GM13976 (cell line): Measurements from ENCODE around the gene ZFHX3.

Source experiments
- DNase-seq: peaks from one replicate; pipeline ENCODE4 v3.0.0; 2012; ENCODE audit warnings: low spot score
- CTCF ChIP-seq: IDR thresholded peaks from 2 replicates; pipeline ENCODE4 v1.5.1; 2012; ENCODE audit warnings: borderline replicate concordance, mild to moderate bottlenecking; ENCODE audit not compliant: insufficient read depth; ENCODE audit errors: extremely low read depth, missing control alignments, control extremely low read depth
- in situ Hi-C: fragments of 300-500 bp; cut with MboI; formaldehyde crosslinking; loops from one replicate; pipeline ENCODE4 v1.12.0; 2022; ENCODE audit warnings: low sequenced_read_pairs, mixed read lengths, inconsistent platforms; ENCODE audit not compliant: unreplicated experiment

ZFHX3 gene

GRCh38 chr16:72818236-72818845, 229.6 kb downstream of the ZFHX3 start:
- in situ Hi-C loops = no loop called here
- TF ChIP-seq CTCF = peak; percentile 1

GRCh38 chr16:72815348-72816318, 232.3 kb downstream of the ZFHX3 start:
- no peak for TF ChIP-seq CTCF
- in situ Hi-C loops = no loop called here
- peak; percentile 34 for DNase-seq

More at GRCh38 chr16:72818236-72818845, 229.6 kb downstream of the ZFHX3 start:
- no peak for DNase-seq

- no peak for TF ChIP-seq CTCF
- in situ Hi-C loops = no loop called here
- DNase-seq = no peak
These were observed 233.7 kb downstream of the ZFHX3 start for GRCh38 chr16:72814226-72814625.

- no peak for DNase-seq
- in situ Hi-C loops = no loop called here
- TF ChIP-seq CTCF = no peak
These were observed 235.3 kb downstream of the ZFHX3 start for GRCh38 chr16:72812672-72813071.

GRCh38 chr16:72811876-72812275, 236.1 kb downstream of the ZFHX3 start:
- no peak for DNase-seq
- no peak for TF ChIP-seq CTCF
- in situ Hi-C loops = no loop called here

GRCh38 chr16:72811188-72811720, 236.7 kb downstream of the ZFHX3 start:
- DNase-seq = no peak
- in situ Hi-C loops = no loop called here
- TF ChIP-seq CTCF = no peak
